ENCODE measurements around the gene NTRK3.

Gene NTRK3

GRCh38 chr15:88209111-88209510, 47.4 kb downstream of the NTRK3 start:
- H3K4me3 ChIP-seq (ENCODE audit: control insufficient read depth, low read depth, low read length), result no peak overlapping the region
- no peak for TF ChIP-seq CTCF (conservative IDR thresholded peaks at IDR 0.05; ENCODE audit: control insufficient read depth, insufficient read depth, low read depth, low read length)
- DNase-seq (ENCODE audit: low read depth), result no peak

- no peak overlapping the region for H3K4me3 ChIP-seq (ENCODE audit: control insufficient read depth, low read depth, low read length)
- TF ChIP-seq CTCF (conservative IDR thresholded peaks at IDR 0.05; ENCODE audit: control insufficient read depth, insufficient read depth, low read depth, low read length), result no peak
- no peak for DNase-seq (ENCODE audit: low read depth)
These were observed 48.1 kb downstream of the NTRK3 start for GRCh38 chr15:88208396-88208795.

- TF ChIP-seq CTCF (conservative IDR thresholded peaks at IDR 0.05; ENCODE audit: control insufficient read depth, insufficient read depth, low read depth, low read length), result no peak
- DNase-seq (ENCODE audit: low read depth), result no peak
- H3K4me3 ChIP-seq (ENCODE audit: control insufficient read depth, low read depth, low read length), result no peak overlapping the region
These were observed 49.0 kb downstream of the NTRK3 start for GRCh38 chr15:88207565-88207964.

GRCh38 chr15:88204584-88204983, 52.0 kb downstream of the NTRK3 start:
- DNase-seq (ENCODE audit: low read depth), result no peak
- H3K4me3 ChIP-seq (ENCODE audit: control insufficient read depth, low read depth, low read length), result no peak overlapping the region
- no peak for TF ChIP-seq CTCF (conservative IDR thresholded peaks at IDR 0.05; ENCODE audit: control insufficient read depth, insufficient read depth, low read depth, low read length)

- no peak for DNase-seq (ENCODE audit: low read depth)
- H3K4me3 ChIP-seq (ENCODE audit: control insufficient read depth, low read depth, low read length), result no peak overlapping the region
- TF ChIP-seq CTCF (conservative IDR thresholded peaks at IDR 0.05; ENCODE audit: control insufficient read depth, insufficient read depth, low read depth, low read length), result no peak
These were observed 54.3 kb downstream of the NTRK3 start for GRCh38 chr15:88202231-88202630.

- H3K4me3 ChIP-seq (ENCODE audit: control insufficient read depth, low read depth, low read length), result no peak overlapping the region
- DNase-seq (ENCODE audit: low read depth), result no peak
- no peak for TF ChIP-seq CTCF (conservative IDR thresholded peaks at IDR 0.05; ENCODE audit: control insufficient read depth, insufficient read depth, low read depth, low read length)
These were observed 55.3 kb downstream of the NTRK3 start for GRCh38 chr15:88201207-88201606.

GRCh38 chr15:88196961-88197360, 59.6 kb downstream of the NTRK3 start:
- no peak for DNase-seq (ENCODE audit: low read depth)
- no peak overlapping the region for H3K4me3 ChIP-seq (ENCODE audit: control insufficient read depth, low read depth, low read length)
- TF ChIP-seq CTCF (conservative IDR thresholded peaks at IDR 0.05; ENCODE audit: control insufficient read depth, insufficient read depth, low read depth, low read length), result no peak

All from fibroblast of mammary gland (primary cell).